Tibial artery (tissue), 4 donors: ENCODE data around the gene MAGEB3.

Experiments used
- DNase-seq, 2 donors: peaks; one replicate each; pipeline ENCODE4 v3.0.0-alpha.2; 2019
- H3K27ac ChIP-seq, 2 donors: fragments of 200-600 bp; sonication (generic) in 1 of 2; 1 replicate in 1 of 2; 2 replicates in 1 of 2; pipeline ENCODE4 v1.5.1; 2018 to 2019; ENCODE audit warnings: mild to moderate bottlenecking in 1 of 2
- H3K27me3 ChIP-seq, 2 donors: fragments of 200-600 bp; sonication (generic) in 1 of 2; one replicate each; pipeline versions ENCODE4 v1.5.1 to v1.6.0; 2016 to 2019
- H3K36me3 ChIP-seq, 3 donors: fragments of 200-600 bp; sonication (generic) in 2 of 3; one replicate each; pipeline ENCODE4 v1.5.1; 2016 to 2019; ENCODE audit warnings: mild to moderate bottlenecking in 2 of 3
- H3K4me1 ChIP-seq, 4 donors: fragments of 200-600 bp; sonication (generic) in 2 of 4; 1 replicate in 3 of 4; 2 replicates in 1 of 4; pipeline ENCODE4 v1.5.1; 2016 to 2019
- H3K4me3 ChIP-seq, 2 donors: fragments of 200-600 bp; sonication (generic) in 1 of 2; 1 replicate in 1 of 2; 2 replicates in 1 of 2; pipeline ENCODE4 v1.5.1; 2018 to 2019; ENCODE audit warnings: mild to moderate bottlenecking in 2 of 2
- H3K9me3 ChIP-seq, 3 donors: fragments of 200-600 bp; sonication (generic) in 1 of 3; one replicate each; pipeline ENCODE4 v1.5.1; 2016 to 2019
- intact Hi-C: fragments of 100-400 bp; cut with DNase I; formaldehyde crosslinking; loops from one replicate; pipeline ENCODE4 v1.15.0; 2023; ENCODE audit warnings: low total_unique reads
- TF ChIP-seq, protein P1 (sequence below), 2 experiments: fragments of 200-600 bp in 1 of 2; fragments of 450-650 bp in 1 of 2; IDR thresholded peaks; one replicate each; pipeline ENCODE4 v1.5.1; 2017 to 2019; ENCODE audit warnings: antibody characterized with exemption in 2 of 2, mild to moderate bottlenecking in 1 of 2, moderate library complexity in 1 of 2

Gene MAGEB3

DNA sequence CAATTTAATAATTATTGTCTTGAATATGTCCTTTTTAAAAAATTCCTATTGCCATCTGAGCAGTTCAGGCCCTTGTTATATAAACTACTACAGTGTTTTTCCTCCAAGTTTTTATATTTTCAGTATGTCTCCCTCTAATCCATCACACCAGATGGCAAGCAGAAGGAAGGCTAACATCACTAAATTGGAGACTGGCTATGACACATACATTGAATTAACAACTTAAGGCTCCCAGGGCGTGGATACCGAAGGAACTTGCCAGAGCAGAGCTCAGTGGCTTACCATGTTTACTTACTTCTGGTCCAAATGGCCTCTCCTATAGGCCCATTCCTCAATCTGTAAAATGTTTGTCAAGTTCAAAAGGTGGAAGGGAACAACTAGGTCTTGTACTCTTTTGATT is 29.5 kb downstream of the MAGEB3 start:
- TF ChIP-seq, protein P1, sequence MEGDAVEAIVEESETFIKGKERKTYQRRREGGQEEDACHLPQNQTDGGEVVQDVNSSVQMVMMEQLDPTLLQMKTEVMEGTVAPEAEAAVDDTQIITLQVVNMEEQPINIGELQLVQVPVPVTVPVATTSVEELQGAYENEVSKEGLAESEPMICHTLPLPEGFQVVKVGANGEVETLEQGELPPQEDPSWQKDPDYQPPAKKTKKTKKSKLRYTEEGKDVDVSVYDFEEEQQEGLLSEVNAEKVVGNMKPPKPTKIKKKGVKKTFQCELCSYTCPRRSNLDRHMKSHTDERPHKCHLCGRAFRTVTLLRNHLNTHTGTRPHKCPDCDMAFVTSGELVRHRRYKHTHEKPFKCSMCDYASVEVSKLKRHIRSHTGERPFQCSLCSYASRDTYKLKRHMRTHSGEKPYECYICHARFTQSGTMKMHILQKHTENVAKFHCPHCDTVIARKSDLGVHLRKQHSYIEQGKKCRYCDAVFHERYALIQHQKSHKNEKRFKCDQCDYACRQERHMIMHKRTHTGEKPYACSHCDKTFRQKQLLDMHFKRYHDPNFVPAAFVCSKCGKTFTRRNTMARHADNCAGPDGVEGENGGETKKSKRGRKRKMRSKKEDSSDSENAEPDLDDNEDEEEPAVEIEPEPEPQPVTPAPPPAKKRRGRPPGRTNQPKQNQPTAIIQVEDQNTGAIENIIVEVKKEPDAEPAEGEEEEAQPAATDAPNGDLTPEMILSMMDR (IDR thresholded peaks at IDR 0.05) = no peak
- no peaks in the 10 kb centered on the region for H3K4me1 ChIP-seq
- H3K36me3 ChIP-seq = no peaks in the 10 kb centered on the region
- no peak overlapping the region for H3K4me3 ChIP-seq
- DNase-seq = no peak
- H3K27me3 ChIP-seq = no peaks in the 10 kb centered on the region
- no peak overlapping the region for H3K27ac ChIP-seq
- H3K9me3 ChIP-seq = peaks cover 0 to 4% (median 0%) of the 10 kb centered on the region in 3 donors
- intact Hi-C loops = no loop called here

GRCh38 chrX:30261012-30261411 is 30.6 kb downstream of the MAGEB3 start:
- Histone ChIP-seq H3K4me1 (no peaks in the 10 kb centered on the region), H3K27me3 (no peaks in the 10 kb centered on the region), H3K27ac (no peak overlapping the region), H3K4me3 (no peak overlapping the region), H3K36me3 (no peaks in the 10 kb centered on the region), H3K9me3 (no peaks in the 10 kb centered on the region)
- no peak for DNase-seq
- TF ChIP-seq, protein P1 (IDR thresholded peaks at IDR 0.05) = no peak
- intact Hi-C loops = no loop called here

DNA sequence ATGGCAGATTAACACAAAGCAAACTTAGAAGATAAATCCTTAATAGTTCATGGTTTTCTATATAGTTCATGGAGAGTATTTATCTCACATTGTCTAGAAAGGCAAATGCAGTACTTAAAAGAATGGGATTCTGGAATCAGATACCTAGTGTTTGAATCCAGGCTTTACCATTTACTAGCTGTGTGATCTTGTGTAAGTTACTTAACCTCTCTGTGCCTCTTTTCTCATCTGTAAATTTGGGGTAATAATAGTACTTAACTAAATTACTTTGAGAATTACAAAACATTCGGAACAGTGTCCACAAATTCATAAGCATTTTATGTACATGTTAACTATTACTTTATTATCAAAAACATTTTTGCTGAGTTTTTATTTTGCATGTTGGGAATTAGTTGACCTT is 32.3 kb downstream of the MAGEB3 start:
- Histone ChIP-seq H3K36me3 (no peaks in the 10 kb centered on the region), H3K9me3 (no peaks in the 10 kb centered on the region), H3K4me1 (no peaks in the 10 kb centered on the region), H3K27ac (no peak overlapping the region), H3K4me3 (no peak overlapping the region), H3K27me3 (no peaks in the 10 kb centered on the region)
- intact Hi-C loops = no loop called here
- TF ChIP-seq, protein P1 (IDR thresholded peaks at IDR 0.05) = no peak
- no peak for DNase-seq

GRCh38 chrX:30270639-30271038 is 40.2 kb downstream of the MAGEB3 start:
- Histone ChIP-seq H3K27me3 (no peaks in the 10 kb centered on the region), H3K36me3 (no peaks in the 10 kb centered on the region), H3K4me1 (no peaks in the 10 kb centered on the region), H3K9me3 (no peaks in the 10 kb centered on the region), H3K4me3 (no peak overlapping the region), H3K27ac (no peak overlapping the region)
- TF ChIP-seq, protein P1 (IDR thresholded peaks at IDR 0.05) = no peak
- no peak for DNase-seq
- intact Hi-C loops = no loop called here

- no peak overlapping the region for H3K27ac ChIP-seq
- no peaks in the 10 kb centered on the region for H3K9me3 ChIP-seq
- no peaks in the 10 kb centered on the region for H3K27me3 ChIP-seq
- H3K4me1 ChIP-seq = no peaks in the 10 kb centered on the region
- H3K4me3 ChIP-seq = no peak overlapping the region
- TF ChIP-seq, protein P1 (IDR thresholded peaks at IDR 0.05) = no peak
- no peak for DNase-seq
- H3K36me3 ChIP-seq = no peaks in the 10 kb centered on the region
- intact Hi-C loops = no loop called here
These were observed 45.0 kb downstream of the MAGEB3 start for GRCh38 chrX:30275498-30275897.

- DNase-seq = no peak
- H3K4me1 ChIP-seq = no peaks in the 10 kb centered on the region
- TF ChIP-seq, protein P1 (IDR thresholded peaks at IDR 0.05) = no peak
- H3K27me3 ChIP-seq = no peaks in the 10 kb centered on the region
- no peaks in the 10 kb centered on the region for H3K9me3 ChIP-seq
- no peaks in the 10 kb centered on the region for H3K36me3 ChIP-seq
- H3K4me3 ChIP-seq = no peak overlapping the region
- no peak overlapping the region for H3K27ac ChIP-seq
- intact Hi-C loops = no loop called here
These were observed 47.9 kb downstream of the MAGEB3 start for GRCh38 chrX:30278365-30278764.
